Measurements from ENCODE around the gene DUSP22.
A peak's percentile ranks its signal among the peaks of the same experiment; 100 is the strongest.
"Not testable (repeated sequence)": the region's sequence is repeated elsewhere in the genome, so short reads cannot be mapped to it uniquely, and the experiment has no call there.

Gene DUSP22, protein sequence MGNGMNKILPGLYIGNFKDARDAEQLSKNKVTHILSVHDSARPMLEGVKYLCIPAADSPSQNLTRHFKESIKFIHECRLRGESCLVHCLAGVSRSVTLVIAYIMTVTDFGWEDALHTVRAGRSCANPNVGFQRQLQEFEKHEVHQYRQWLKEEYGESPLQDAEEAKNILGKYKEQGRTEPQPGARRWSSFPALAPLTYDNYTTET

DNA sequence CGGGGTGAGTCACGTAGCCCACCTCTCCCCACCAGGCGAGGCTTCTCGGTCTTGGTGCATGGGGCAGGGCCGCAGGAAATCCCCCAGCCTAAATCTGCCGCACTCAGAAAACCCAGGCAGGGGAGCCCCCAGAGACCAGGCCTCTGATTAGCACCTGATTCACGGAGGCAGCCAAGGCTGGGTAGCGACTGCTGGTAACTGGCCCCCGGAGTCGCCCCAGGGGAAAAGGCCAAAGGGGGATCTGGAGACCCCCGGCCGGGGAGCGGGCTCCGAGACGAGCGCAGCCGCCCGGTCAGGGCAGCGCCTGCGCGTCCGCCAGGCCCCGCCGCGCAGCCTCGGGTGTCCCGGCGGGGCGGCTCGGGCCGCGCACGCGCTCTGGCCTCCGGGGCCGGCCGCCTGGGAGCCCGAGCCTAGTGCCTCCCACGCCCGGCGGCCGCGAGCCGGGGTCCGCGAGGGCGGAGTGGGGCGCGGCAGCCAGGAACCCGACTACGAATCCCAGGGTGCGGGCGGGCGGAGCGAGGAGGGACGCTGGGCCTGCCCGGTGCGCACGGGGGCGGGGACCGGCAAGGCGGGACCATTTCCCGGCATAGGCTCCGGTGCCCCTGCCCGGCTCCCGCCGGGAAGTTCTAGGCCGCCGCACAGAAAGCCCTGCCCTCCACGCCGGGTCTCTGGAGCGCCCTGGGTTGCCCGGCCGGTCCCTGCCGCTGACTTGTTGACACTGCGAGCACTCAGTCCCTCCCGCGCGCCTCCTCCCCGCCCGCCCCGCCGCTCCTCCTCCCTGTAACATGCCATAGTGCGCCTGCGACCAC lies at the start of gene DUSP22:
Gene DUSP22 (plus strand): TSS at position 791 of the 809 bp plus-strand sequence. CDS start 53 bp downstream, outside the sequence.
- DNase-seq, result peak; percentile 80

- DNase-seq, result no peak
Observed at GRCh38 chr6:246352-246751, 45.9 kb upstream of the DUSP22 start.

DNA sequence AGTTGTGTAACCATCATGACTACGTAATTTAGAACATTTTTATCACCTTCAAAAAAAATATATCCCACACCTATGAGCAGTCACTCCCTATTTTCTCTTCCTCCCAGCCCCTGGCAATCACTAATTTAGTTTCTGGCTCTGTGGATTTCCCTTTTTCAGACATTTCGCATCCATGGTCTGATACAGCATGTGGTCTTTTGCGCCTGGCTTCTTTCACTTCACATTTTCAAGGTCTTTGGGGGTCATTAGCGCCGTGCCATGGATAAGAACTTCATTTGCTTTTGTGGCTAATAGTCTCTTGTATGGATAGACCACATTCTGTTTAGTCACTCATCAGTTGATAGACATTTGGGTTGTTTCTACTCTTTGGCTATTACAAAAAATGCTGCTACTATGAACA lies 44.9 kb upstream of the DUSP22 start:
- DNase-seq, result no peak

GRCh38 chr6:248046-248445 lies 44.2 kb upstream of the DUSP22 start:
- not testable (repeated sequence) for DNase-seq

DNA sequence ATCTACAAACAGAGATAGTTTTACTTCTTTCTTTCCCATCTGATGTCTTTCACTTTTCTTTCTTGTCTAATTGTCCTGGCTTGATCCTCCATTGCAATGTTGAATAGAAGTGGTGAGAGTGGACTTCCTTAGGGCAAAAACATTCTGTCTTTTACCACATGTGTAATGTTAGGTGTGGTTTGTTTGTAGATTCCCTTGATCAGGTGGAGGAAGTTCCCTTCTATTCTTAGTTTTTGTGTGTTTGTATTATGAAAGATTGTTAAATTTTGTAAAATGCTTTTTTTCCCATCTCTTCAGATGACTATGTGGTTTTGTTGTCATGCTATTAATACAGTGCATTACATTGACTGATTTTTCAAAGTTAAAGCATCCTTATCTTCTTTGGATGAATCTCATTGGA lies 41.6 kb upstream of the DUSP22 start:
- DNase-seq, result no peak

- DNase-seq, result no peak
Observed at GRCh38 chr6:251920-252319, 40.4 kb upstream of the DUSP22 start.

- DNase-seq, result no peak
Observed at GRCh38 chr6:252775-253535, 39.3 kb upstream of the DUSP22 start.

GRCh38 chr6:254016-254415 lies 38.3 kb upstream of the DUSP22 start:
- DNase-seq, result no peak

GRCh38 chr6:255041-255750 lies 37.1 kb upstream of the DUSP22 start:
- no peak for DNase-seq

DNA sequence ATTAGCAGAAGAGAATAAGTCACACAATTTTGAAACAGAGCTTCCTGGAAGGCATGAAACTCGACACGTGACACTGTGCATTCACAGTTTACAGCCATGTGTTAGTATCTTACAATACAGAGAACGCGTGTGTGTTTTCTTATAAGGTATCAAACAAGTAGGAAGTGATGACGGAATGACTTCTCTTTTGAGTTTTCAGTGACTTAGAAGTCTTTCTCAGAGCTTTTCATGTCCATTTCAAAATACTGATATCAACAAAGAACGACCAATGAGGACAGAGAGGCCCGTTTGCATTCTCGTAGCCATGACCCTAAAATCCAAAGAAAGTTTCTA lies 36.6 kb upstream of the DUSP22 start:
- DNase-seq, result no peak

DNA sequence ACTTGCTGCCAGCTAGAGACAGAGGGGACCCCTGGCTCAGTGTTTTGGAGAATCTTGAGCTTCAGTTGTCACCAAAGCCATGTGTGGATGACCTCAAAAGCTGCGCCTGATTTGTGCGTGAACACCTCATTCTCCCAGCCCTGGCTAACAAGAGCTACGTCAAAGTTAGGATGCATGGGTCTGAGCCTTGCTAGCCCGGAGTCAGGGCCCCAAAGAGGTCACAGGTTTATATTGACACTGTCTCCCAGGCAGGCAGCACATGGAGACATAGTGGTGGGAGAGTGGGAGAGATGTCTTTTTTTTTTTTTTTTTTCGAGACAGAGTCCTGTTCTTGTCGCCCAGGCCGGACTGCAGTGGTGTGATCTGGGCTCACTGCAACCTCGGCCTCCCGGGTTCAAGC lies 36.1 kb upstream of the DUSP22 start:
- DNase-seq, result no peak

- DNase-seq, result no peak
Observed at GRCh38 chr6:257031-257725, 35.1 kb upstream of the DUSP22 start.

DNA sequence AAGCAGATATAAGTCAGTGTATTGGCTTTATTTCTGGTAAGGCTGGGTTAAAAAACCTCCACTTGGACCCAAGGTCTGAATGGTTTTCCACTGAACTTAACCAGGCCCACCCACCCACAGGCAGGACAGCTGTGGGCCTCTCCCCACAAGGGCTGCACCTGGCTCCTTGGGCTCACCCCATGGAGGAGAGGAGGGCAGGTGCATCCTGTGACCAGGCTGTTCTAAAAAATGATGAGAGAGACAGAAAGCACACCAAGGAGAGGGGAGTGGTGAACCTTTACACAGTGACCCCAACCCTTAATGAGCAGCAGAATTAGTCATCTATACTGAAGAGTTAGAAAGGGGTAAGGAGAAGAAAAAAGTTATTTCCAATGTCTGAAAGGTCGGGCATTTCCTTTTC lies 34.5 kb upstream of the DUSP22 start:
- no peak for DNase-seq

GRCh38 chr6:259316-259715 lies 33.0 kb upstream of the DUSP22 start:
- no peak for DNase-seq

- DNase-seq, result no peak
Observed at GRCh38 chr6:259901-260508, 32.3 kb upstream of the DUSP22 start.

DNA sequence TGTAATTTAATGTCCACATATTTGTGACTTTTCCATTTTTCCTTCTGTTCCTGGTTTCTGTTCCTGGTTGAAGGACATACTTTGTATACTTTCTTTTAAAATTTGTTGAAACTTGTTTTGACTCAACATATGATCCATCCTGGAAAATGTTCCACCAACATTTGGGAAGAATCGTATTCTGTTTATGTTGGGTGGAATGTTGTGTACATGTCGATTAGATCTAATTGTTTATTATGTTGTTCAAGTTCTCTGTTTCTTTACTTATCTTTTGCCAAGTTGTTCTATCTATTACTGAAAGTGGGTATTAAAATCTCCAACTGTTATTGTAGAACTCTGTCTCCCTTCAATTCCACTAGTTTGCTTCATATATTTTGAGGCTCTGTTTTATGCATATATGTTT lies 27.7 kb upstream of the DUSP22 start:
- no peak for DNase-seq

GRCh38 chr6:268394-268935 lies 23.8 kb upstream of the DUSP22 start:
- no peak for DNase-seq

- no peak for DNase-seq
Observed at GRCh38 chr6:273551-274058, 18.7 kb upstream of the DUSP22 start.

GRCh38 chr6:277746-278145 lies 14.5 kb upstream of the DUSP22 start:
- no peak for DNase-seq

DNA sequence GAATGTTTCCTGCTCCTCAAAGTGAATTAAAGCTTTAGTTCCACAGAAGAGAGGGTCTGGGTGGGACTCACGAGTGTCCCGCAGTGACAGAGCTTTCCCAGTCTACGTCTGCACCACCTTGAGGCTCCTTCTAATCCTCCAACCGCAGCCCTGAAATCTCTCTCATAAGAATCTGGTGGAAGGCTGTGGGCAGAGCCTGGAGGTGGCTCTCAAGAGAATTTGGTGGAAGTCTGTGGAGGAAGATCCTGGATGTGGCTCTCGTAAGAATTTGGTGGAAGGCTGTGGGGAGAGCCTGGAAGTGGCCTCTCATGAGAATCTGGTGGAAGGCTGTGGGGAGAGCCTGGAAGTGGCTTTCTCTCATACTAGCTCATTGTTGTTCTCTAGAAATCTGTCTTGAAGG lies 13.8 kb upstream of the DUSP22 start:
- DNase-seq, result no peak

DNA sequence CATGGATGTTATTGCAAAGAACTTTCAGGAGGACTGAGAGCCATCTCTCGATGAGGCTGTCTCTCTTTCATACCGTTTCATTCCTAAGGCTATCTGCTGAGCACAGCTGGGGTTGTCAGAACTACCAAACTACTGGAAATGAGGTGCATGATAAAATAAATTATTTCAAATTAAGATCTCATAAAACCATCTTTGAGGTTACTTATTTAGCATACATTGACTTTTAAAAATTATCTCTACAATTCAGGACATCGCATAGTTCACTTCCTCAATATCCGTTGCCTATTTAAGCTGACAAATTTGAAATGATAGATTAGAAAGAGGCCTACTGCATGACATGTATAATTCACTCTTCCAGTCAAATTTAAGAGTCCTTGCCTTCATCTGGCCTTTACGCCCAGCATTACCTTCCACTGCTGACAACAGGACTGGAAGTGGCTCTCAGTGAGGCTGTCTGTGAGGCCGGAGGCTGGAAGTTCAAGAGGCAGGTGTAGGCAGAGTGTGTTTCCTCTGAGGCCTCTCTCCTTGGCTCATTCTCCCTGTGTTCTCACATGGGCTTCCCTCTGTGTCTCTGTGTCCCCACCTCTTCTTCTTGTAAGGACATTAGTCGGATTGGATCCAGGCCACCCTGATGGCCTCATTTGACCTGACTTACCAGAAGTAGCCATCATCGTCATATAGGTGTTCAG lies 12.8 kb upstream of the DUSP22 start:
- no peak for DNase-seq
